ENCODE measurements around the gene AKAP13.
"Not testable (repeated sequence)": the region's sequence is repeated elsewhere in the genome, so short reads cannot be mapped to it uniquely, and the experiment has no call there.

AKAP13 gene

DNA sequence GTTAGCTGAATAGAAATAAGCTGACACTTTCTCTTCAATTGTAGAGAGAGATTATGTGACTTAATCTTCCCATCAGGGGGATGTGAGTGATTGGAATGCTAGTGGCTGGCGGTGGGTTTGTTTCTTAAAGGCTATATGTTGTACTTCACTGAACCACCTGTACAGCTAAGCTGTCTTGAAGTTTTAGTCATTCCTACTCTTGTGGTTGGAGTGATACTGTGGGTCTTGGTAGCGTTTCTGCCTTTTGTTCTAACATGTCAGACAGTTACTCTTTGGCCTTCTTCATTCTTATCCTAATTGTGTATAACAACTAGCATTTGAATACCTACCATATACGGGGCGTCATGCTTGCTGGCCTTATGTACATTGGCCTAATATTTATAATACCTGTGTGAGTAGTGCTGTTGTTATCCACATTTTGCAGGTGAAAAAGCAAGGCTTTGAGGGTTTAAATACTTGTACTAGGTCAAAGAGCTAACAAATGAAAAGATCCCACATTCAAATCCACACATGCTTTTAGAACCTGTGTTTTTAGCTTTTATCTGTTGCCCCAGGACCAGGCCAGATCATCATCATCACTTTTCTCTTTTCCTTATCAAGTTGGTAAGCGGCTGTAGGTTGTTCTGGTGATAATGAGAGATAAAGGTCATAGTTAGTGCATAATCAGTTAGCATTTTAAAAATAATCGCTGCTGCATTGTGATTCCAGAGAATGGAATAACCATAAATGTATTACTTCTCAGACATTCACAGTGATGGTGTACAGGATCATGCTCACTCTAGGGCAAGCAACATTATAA, 50.2 kb downstream of the AKAP13 start:
- no peak for TF ChIP-seq ZFX (IDR thresholded peaks at IDR 0.05; ENCODE audit: borderline replicate concordance)
- no peak for TF ChIP-seq CTCF (IDR thresholded peaks at IDR 0.05)

GRCh38 chr15:85439996-85440395, 59.6 kb downstream of the AKAP13 start:
- no peak overlapping the region for H3K27ac ChIP-seq
- no peak for TF ChIP-seq CTCF (IDR thresholded peaks at IDR 0.05)
- TF ChIP-seq ZFX (IDR thresholded peaks at IDR 0.05; ENCODE audit: borderline replicate concordance) = no peak

More for the DNA sequence above, 50.2 kb downstream of the AKAP13 start:
- H3K27ac ChIP-seq = no peak overlapping the region

- TF ChIP-seq CTCF (IDR thresholded peaks at IDR 0.05) = no peak
- TF ChIP-seq ZFX (IDR thresholded peaks at IDR 0.05; ENCODE audit: borderline replicate concordance) = no peak
Observed at GRCh38 chr15:85440451-85440850, 60.0 kb downstream of the AKAP13 start.

GRCh38 chr15:85441854-85442253, 61.5 kb downstream of the AKAP13 start:
- H3K27ac ChIP-seq = not testable (repeated sequence)

More at GRCh38 chr15:85440451-85440850, 60.0 kb downstream of the AKAP13 start:
- H3K27ac ChIP-seq = no peak overlapping the region

DNA sequence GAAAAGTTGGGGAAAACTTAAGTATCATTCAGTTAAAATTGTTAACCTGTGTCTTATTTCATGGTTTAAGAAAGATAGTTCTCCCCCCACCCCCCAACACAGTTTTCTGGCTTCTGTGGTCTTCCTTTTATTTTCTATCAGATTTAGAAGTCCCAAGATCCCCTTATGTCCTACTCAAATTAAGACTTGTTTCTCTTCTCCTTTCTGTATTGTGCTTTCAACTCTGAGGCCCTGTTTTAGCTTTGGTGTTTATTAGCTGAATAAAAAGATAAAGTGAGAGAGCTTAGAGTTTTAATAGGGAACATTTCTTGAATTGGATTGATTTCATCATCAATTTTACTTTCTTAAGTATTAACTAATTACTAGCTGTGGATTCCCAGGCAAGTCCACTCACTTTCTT, 62.6 kb downstream of the AKAP13 start:
- no peak overlapping the region for H3K27ac ChIP-seq
- TF ChIP-seq CTCF (IDR thresholded peaks at IDR 0.05) = no peak
- TF ChIP-seq ZFX (IDR thresholded peaks at IDR 0.05; ENCODE audit: borderline replicate concordance) = no peak

DNA sequence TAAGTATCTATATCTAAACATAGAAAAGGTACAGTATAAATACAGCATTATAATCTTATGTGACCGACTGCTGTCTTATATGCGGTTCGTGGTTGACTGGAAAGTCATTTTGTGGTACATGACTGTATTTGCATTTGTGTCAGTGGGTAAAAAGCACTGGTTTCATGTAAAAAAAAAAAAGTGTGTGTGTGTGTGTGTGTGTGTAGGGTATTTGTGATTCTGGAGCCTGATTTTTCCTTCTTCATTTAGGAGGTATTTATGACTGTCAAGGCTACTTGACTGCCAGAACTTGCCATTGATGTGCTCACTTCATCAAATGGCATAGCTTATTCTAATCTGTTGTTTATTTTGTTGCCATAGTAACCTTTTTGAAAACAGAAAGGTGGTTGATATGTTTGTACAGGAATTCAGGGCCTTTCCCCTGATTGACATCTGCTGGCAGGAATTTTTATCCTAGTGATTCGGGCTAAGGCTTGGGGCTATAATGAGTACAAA, 63.2 kb downstream of the AKAP13 start:
- TF ChIP-seq CTCF (IDR thresholded peaks at IDR 0.05) (peak; percentile 29; the same call in 1 of the 2 replicates), ZFX (IDR thresholded peaks at IDR 0.05; ENCODE audit: borderline replicate concordance) (no peak)
- H3K27ac ChIP-seq = no peak overlapping the region

DNA sequence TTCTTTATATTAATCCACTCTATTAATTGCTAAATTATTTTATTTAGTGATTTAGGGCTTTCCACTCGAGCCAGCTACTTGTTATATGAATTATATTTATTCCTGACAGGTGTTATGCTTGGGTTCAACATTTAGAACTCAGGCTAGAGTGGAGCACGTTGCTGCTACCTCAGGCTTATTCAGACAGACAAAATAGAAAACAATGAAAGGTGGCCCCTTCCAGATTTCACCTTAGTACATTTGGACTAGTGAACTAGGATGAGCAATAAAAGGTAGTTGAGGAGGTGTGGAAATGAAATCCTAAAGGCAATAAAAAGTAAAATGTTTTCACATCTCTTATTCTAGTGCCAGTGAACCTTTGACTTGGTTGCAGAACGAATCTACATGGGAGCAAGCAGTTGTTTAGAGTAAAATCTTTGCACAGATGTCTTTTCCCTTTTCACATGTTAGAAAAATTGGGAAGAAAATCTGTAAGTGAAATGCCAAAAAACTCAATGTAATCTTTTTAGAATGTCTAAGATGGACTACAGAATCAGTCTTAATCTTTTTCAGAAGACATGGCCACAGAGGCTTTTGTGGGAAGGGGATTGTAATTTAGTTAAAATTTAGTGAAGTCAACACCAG, 63.8 kb downstream of the AKAP13 start:
- H3K27ac ChIP-seq = no peak overlapping the region
- TF ChIP-seq ZFX (IDR thresholded peaks at IDR 0.05; ENCODE audit: borderline replicate concordance) (no peak), CTCF (IDR thresholded peaks at IDR 0.05) (0 out of 2 replicates have a peak, but pooled peaks have one; percentile 6)

Data from 22Rv1 (cell line).